Transverse colon (tissue), 4 donors: ENCODE results near the gene PALLD. TPM values are rescaled to one million over a fixed set of nuclear protein-coding genes. Genes with fewer than 3 reads are reported as not detected.

Source experiments
- DNase-seq: peaks from one replicate; pipeline ENCODE4 v3.0.0-alpha.2; 2019
- H3K27ac ChIP-seq, 4 donors: fragments of 200-600 bp; sonication (generic); 2 replicates each; pipeline ENCODE4 v1.5.1; 2016 to 2018; ENCODE audit warnings: inconsistent platforms in 4 of 4
- H3K27me3 ChIP-seq: fragments of 200-600 bp; sonication (generic); 2 replicates; pipeline ENCODE4 v1.5.1; 2017; ENCODE audit warnings: inconsistent platforms
- H3K36me3 ChIP-seq, 4 donors: fragments of 200-600 bp; sonication (generic); 2 replicates each; pipeline ENCODE4 v1.5.1; 2017 to 2019; ENCODE audit warnings: inconsistent platforms in 4 of 4
- H3K4me1 ChIP-seq, 4 donors: fragments of 200-600 bp; sonication (generic); 2 replicates each; pipeline ENCODE4 v1.5.1; 2017 to 2020; ENCODE audit warnings: inconsistent platforms in 4 of 4
- H3K4me3 ChIP-seq, 4 donors: fragments of 200-600 bp; sonication (generic); 1 replicate in 1 of 4; 2 replicates in 3 of 4; pipeline versions ENCODE4 v1.5.1 to v1.6.1; 2017 to 2019; ENCODE audit warnings: inconsistent platforms in 4 of 4
- H3K9me3 ChIP-seq, 2 donors: fragments of 200-600 bp; sonication (generic); 2 replicates each; pipeline ENCODE4 v1.5.1; 2017 to 2019; ENCODE audit warnings: inconsistent platforms in 2 of 2
- EP300 ChIP-seq: sonication (generic); formaldehyde crosslinking; IDR thresholded peaks from one replicate; pipeline ENCODE4 v1.6.1; 2017; ENCODE audit warnings: antibody characterized with exemption, low read depth
- POLR2A ChIP-seq: fragments of 450-650 bp; IDR thresholded peaks from one replicate; pipeline ENCODE4 v1.6.1; 2016; ENCODE audit warnings: antibody characterized with exemption, mild to moderate bottlenecking, moderate library complexity
- POLR2AphosphoS5 ChIP-seq, 3 donors: sonication (generic); formaldehyde crosslinking; IDR thresholded peaks; one replicate each; pipeline ENCODE4 v1.6.1; 2016; ENCODE audit warnings: antibody characterized with exemption in 3 of 3
- WGBS, 2 donors: methylation state at CpG; one replicate each; pipeline ENCODE4 v1.1.5; 2018; ENCODE audit warnings: low coverage in 1 of 2; 5-methylcytosine and 5-hydroxymethylcytosine counted together
- in situ Hi-C, 4 donors: fragments of 200-750 bp; cut with MboI; loops; one replicate each; pipeline versions ENCODE4 v1.15.0 to v1.15.1; 2017; ENCODE audit warnings: low sequenced_read_pairs in 3 of 4, low pct_ligation_motif_present in 1 of 4, low pct_unique_long_range_greater_than_20kb in 1 of 4
- intact Hi-C: fragments of 100-400 bp; cut with DNase I; formaldehyde crosslinking; loops from one replicate; pipeline ENCODE4 v1.15.1; 2023; ENCODE audit warnings: low total_unique reads
- total RNA-seq, 4 donors: library from RNA; depleted of rRNA; stranded (reverse); fragments of >200 nt; gene quantifications; one replicate each; pipeline ENCODE4 v1.1.0, GENCODE V29; 2016
- TF ChIP-seq, protein P1 (sequence below), 5 experiments: fragments of 200-600 bp in 3 of 5; fragments of 450-650 bp in 2 of 5; sonication (generic) in 3 of 5; IDR thresholded peaks; 1 replicate in 2 of 5; 2 replicates in 3 of 5; pipeline ENCODE4 v1.5.1; 2016 to 2017; ENCODE audit warnings: antibody characterized with exemption in 5 of 5, inconsistent platforms in 3 of 5, mild to moderate bottlenecking in 2 of 5, moderate library complexity in 1 of 5

The PALLD gene
- total RNA-seq, 4 donors from 2014 or later, result 230 to 309 (median 278) TPM

GRCh38 chr4:168787334-168787733 is 290.5 kb downstream of the PALLD start:
- H3K27ac ChIP-seq, result peak overlapping the region; percentile 54 to 67 (median 64)
- no peak for TF ChIP-seq POLR2A
- TF ChIP-seq, protein P1, sequence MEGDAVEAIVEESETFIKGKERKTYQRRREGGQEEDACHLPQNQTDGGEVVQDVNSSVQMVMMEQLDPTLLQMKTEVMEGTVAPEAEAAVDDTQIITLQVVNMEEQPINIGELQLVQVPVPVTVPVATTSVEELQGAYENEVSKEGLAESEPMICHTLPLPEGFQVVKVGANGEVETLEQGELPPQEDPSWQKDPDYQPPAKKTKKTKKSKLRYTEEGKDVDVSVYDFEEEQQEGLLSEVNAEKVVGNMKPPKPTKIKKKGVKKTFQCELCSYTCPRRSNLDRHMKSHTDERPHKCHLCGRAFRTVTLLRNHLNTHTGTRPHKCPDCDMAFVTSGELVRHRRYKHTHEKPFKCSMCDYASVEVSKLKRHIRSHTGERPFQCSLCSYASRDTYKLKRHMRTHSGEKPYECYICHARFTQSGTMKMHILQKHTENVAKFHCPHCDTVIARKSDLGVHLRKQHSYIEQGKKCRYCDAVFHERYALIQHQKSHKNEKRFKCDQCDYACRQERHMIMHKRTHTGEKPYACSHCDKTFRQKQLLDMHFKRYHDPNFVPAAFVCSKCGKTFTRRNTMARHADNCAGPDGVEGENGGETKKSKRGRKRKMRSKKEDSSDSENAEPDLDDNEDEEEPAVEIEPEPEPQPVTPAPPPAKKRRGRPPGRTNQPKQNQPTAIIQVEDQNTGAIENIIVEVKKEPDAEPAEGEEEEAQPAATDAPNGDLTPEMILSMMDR (IDR thresholded peaks at IDR 0.05), result no peak
- TF ChIP-seq POLR2AphosphoS5 (IDR thresholded peaks at IDR 0.05), result no peak
- no peak for TF ChIP-seq EP300
- 58 to 67% methylated on average over 1 of the region's 1 CpG for WGBS, 2 donors
- H3K4me1 ChIP-seq, result peaks cover 0 to 24% (median 10%) of the 10 kb centered on the region in 4 donors
- no peaks in the 10 kb centered on the region for H3K9me3 ChIP-seq
- in situ Hi-C loops, result no loop called here
- no peak for DNase-seq
- H3K36me3 ChIP-seq, result no peaks in the 10 kb centered on the region
- intact Hi-C loops, result no loop called here
- H3K27me3 ChIP-seq, result no peaks in the 10 kb centered on the region
- H3K4me3 ChIP-seq, result no peak overlapping the region

DNA sequence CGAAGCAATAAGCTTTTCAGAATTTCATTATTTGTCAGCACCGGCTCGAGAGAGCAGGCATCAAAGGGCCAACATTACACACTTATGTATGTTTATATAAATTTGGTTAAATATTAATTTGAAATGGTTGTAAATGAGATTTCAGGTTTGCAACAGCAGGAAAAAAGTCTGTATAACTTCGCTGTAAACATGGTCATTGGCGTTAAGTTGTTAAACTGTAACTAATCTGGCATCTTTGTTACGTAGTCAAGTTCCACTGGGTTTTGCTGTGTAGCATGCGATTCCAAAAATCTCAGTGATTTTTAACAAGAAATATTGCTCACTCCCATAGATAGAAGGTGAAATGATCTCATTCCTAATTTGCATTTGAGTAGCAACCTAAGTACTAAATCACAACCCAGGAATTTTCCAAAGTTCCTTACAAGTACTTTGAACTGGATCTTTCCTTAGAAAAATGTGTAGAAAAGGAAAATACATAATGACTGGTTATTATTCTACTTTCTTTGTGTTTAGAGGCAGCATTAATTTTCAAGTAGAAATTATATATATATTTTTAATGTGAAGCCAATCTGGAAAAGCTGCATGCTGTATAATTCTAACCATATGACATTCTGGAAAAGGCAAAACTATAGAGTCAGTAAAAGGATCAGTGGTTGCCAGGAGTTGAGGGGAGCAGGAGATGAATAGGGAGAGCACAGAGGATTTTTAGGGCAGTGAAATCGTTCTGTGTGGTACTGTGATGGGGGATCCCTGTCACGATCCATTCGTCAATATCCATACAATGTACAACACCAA is 291.1 kb downstream of the PALLD start:
- Histone ChIP-seq H3K27me3 (no peaks in the 10 kb centered on the region), H3K36me3 (no peaks in the 10 kb centered on the region), H3K9me3 (no peaks in the 10 kb centered on the region), H3K4me1 (peaks cover 0 to 24% (median 10%) of the 10 kb centered on the region in 4 donors), H3K27ac (peak overlapping the region; percentile 54 to 67 (median 64)), H3K4me3 (no peak overlapping the region)
- TF ChIP-seq, protein P1 (IDR thresholded peaks at IDR 0.05), result no peak
- TF ChIP-seq POLR2A (no peak), EP300 (no peak), POLR2AphosphoS5 (IDR thresholded peaks at IDR 0.05) (no peak)
- 49 to 60% methylated on average over 10 of the region's 10 CpGs for WGBS, 2 donors
- intact Hi-C loops, result no loop called here
- DNase-seq, result no peak
- in situ Hi-C loops, result no loop called here

DNA sequence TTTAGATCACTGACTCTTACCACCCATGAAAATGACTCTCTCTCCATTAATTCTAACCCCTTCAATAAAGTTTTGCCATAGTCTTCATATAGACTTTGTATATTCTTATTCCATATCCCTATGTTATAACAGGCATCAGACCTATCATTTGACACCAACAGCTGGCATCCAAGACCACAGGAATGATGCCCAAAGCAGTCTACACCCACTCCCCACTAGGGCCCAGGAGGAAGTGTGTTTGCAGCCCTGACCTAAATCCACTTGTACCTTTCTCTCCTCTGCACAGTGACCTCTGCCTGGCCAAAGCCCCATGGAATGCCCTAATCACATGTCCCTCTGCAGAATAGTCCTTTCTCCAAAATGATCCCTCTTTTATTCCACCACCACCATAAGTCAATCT is 294.0 kb downstream of the PALLD start:
- Histone ChIP-seq H3K4me3 (no peak overlapping the region), H3K36me3 (no peaks in the 10 kb centered on the region), H3K9me3 (no peaks in the 10 kb centered on the region), H3K4me1 (peaks cover 0 to 19% (median 10%) of the 10 kb centered on the region in 4 donors), H3K27ac (no peak overlapping the region), H3K27me3 (no peaks in the 10 kb centered on the region)
- intact Hi-C loops, result no loop called here
- TF ChIP-seq POLR2AphosphoS5 (IDR thresholded peaks at IDR 0.05), result no peak
- no peak for TF ChIP-seq EP300
- TF ChIP-seq, protein P1 (IDR thresholded peaks at IDR 0.05), result no peak
- TF ChIP-seq POLR2A, result no peak
- in situ Hi-C loops, result no loop called here
- DNase-seq, result no peak

DNA sequence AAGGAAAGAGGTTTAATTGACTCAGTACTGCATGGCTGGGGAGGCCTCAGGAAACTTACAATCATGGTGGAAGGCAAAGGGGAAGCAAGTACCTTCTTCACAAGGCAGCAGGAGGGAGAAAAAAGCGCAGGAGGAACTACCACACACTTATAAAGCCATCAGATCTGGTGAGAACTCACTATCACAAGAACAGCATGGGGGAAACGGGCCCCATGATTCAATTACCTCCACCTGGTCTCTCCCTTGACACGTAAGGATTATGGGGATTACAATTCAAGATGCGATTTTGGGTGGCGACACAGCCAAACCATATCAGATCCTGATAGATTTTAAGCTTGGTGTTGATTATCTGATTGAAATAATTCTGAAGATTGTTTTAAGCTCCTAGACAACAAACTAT is 294.5 kb downstream of the PALLD start:
- no peaks in the 10 kb centered on the region for H3K9me3 ChIP-seq
- no peaks in the 10 kb centered on the region for H3K27me3 ChIP-seq
- no peak for DNase-seq
- H3K4me1 ChIP-seq, result peaks cover under 1 to 21% (median 11%) of the 10 kb centered on the region in 4 donors
- no peak overlapping the region for H3K27ac ChIP-seq
- no peaks in the 10 kb centered on the region for H3K36me3 ChIP-seq
- no peak for TF ChIP-seq POLR2A
- TF ChIP-seq, protein P1 (IDR thresholded peaks at IDR 0.05), result no peak
- no peak for TF ChIP-seq POLR2AphosphoS5 (IDR thresholded peaks at IDR 0.05)
- no peak for TF ChIP-seq EP300
- in situ Hi-C loops (no loop called here), intact Hi-C loops (no loop called here)
- H3K4me3 ChIP-seq, result no peak overlapping the region
- 82 to 92% methylated on average over 2 to 5 of the region's 5 CpGs for WGBS, 2 donors
